SU-DHL-6 (cell line): ENCODE results near the gene RSBN1L.

Experiments
- CTCF ChIP-seq: fragments of 200-600 bp; sonication (generic); IDR thresholded peaks from one replicate; pipeline ENCODE4 v1.5.1; 2017; ENCODE audit warnings: antibody characterized with exemption, mild to moderate bottlenecking, low read length, moderate library complexity; ENCODE audit not compliant: insufficient read depth, poor library complexity, severe bottlenecking
- EZH2phosphoT487 ChIP-seq: fragments of 200-600 bp; sonication (generic), shearing (Covaris generic); conservative IDR thresholded peaks from 2 replicates; pipeline ENCODE4 v1.6.1; 2018; ENCODE audit warnings: mild to moderate bottlenecking, antibody characterized with exemption, low read length, moderate library complexity, mixed read lengths

- TF ChIP-seq CTCF (no peak), EZH2phosphoT487 (no peak)
Observed at GRCh38 chr7:77766801-77767605, 70.7 kb downstream of the RSBN1L start.
